K562 (cell line): ENCODE results near the gene LPCAT1. TPM values are rescaled to one million over a fixed set of nuclear protein-coding genes. Genes with fewer than 3 reads are reported as not detected.

Experiments used
- ATAC-seq: fragments of 200-7000 bp; cut with Tn5 transposase; 3 replicates; pipeline ENCODE4 v1.9.1; 2020; ENCODE audit warnings: moderate library complexity
- BruUV-seq: library from RNA; stranded (reverse); fragments of 400-500 nt; replicated peaks from 2 replicates; lab custom pipeline; 2021; lab: Mats Ljungman, UMichigan
- CTCF ChIA-PET: fragments of 300-600 bp; formaldehyde crosslinking; extraction: SDS; loops from one replicate; lab custom pipeline; 2021; ENCODE audit warnings: low intra/inter-chr PET ratio; lab: Yijun Ruan, JAX
- POLR2A ChIA-PET: fragments of 300-600, 350-650 bp; sonication (Branson Sonifier 250); formaldehyde crosslinking; extraction: SDS; loops from one replicate; lab custom pipeline; 2021; ENCODE audit warnings: antibody characterized with exemption, inconsistent platforms; lab: Yijun Ruan, JAX
- DNase-seq, 4 experiments: peaks; one replicate each; pipeline versions ENCODE4 v3.0.0 to v3.0.0-alpha.2; 2011 to 2018; ENCODE audit warnings: low spot score in 3 of 4, mixed read lengths in 3 of 4; ENCODE audit errors: extremely low read depth in 1 of 4
- FAIRE-seq: peaks from 2 replicates; lab custom pipeline; 2011; peaks lifted over from hg19 to GRCh38; lab: Jason Lieb, UNC
- H2AFZ ChIP-seq: 2 replicates; pipeline ENCODE4 v1.6.0; 2011; ENCODE audit warnings: low read depth, low read length, control low read depth, inconsistent platforms
- H3K27ac ChIP-seq: fragments of 200-600 bp; 3 replicates; pipeline ENCODE4 v1.8.0; 2011; ENCODE audit warnings: low read depth, mild to moderate bottlenecking, control low read depth, inconsistent platforms, low read length, moderate library complexity, mixed read lengths; ENCODE audit errors: extremely low read depth
- H3K27me3 ChIP-seq, 2 experiments: fragments of 300-600 bp in 1 of 2; 2 replicates in 1 of 2; 3 replicates in 1 of 2; pipeline versions ENCODE4 v1.6.0 to v1.8.0; 2011; ENCODE audit warnings: inconsistent platforms in 2 of 2, low read length in 2 of 2, mild to moderate bottlenecking in 1 of 2, mixed read lengths in 1 of 2, moderate library complexity in 1 of 2; ENCODE audit not compliant: control insufficient read depth in 2 of 2, insufficient read depth in 2 of 2
- H3K36me3 ChIP-seq: fragments of 300-600 bp; 3 replicates; pipeline ENCODE4 v1.8.0; 2011; ENCODE audit warnings: mild to moderate bottlenecking, low read length, inconsistent platforms; ENCODE audit not compliant: control insufficient read depth, insufficient read depth
- H3K4me1 ChIP-seq, 2 experiments: fragments of 200-600 bp in 1 of 2; replicated peaks in 1 of 2; 2 replicates in 1 of 2; 3 replicates in 1 of 2; pipeline versions ENCODE4 v1.5.1 to v1.8.0; 2011; ENCODE audit warnings: inconsistent platforms in 2 of 2, low read length in 2 of 2, mild to moderate bottlenecking in 1 of 2, mixed read lengths in 1 of 2, moderate library complexity in 1 of 2; ENCODE audit not compliant: control insufficient read depth in 2 of 2, insufficient read depth in 2 of 2
- H3K4me2 ChIP-seq: 2 replicates; pipeline ENCODE4 v1.6.1; 2011; ENCODE audit warnings: low read length, control low read depth, inconsistent platforms, mixed read lengths; ENCODE audit not compliant: insufficient read depth
- H3K4me3 ChIP-seq: fragments of 200-600 bp; sonication (generic), shearing (Covaris generic); 2 replicates; pipeline ENCODE4 v1.5.1; 2016; ENCODE audit warnings: control low read depth, inconsistent platforms
- H3K79me2 ChIP-seq: fragments of 200-600 bp; 3 replicates; pipeline ENCODE4 v1.8.0; 2011; ENCODE audit warnings: low read length, inconsistent platforms; ENCODE audit not compliant: control insufficient read depth, insufficient read depth
- H3K9ac ChIP-seq, 2 experiments: 2 replicates each; pipeline versions ENCODE4 v1.6.0 to v1.6.1; 2011; ENCODE audit warnings: low read depth in 2 of 2, low read length in 2 of 2, control low read depth in 1 of 2, inconsistent platforms in 1 of 2, mild to moderate bottlenecking in 1 of 2, mixed read lengths in 1 of 2; ENCODE audit not compliant: insufficient read depth in 1 of 2
- H3K9me1 ChIP-seq: one replicate; pipeline ENCODE4 v1.6.0; 2011; ENCODE audit warnings: inconsistent platforms, mild to moderate bottlenecking, low read length, moderate library complexity; ENCODE audit not compliant: control insufficient read depth, insufficient read depth
- H3K9me3 ChIP-seq: replicated peaks from 2 replicates; pipeline ENCODE4 v1.5.1; 2011; ENCODE audit warnings: low read depth, low read length, inconsistent platforms; ENCODE audit not compliant: control insufficient read depth, insufficient read depth
- H4K20me1 ChIP-seq: replicated peaks from 2 replicates; pipeline ENCODE4 v1.6.1; 2011; ENCODE audit warnings: low read length, inconsistent platforms, mixed read lengths; ENCODE audit not compliant: control insufficient read depth, insufficient read depth
- BHLHE40 ChIP-seq: IDR thresholded peaks from 2 replicates; pipeline ENCODE4 v1.6.1; 2011; ENCODE audit warnings: low read length, improper control_type of control experiment
- E2F3 ChIP-seq: fragments of 250-450 bp; sonication (Bioruptor Pico); IDR thresholded peaks from 2 replicates; pipeline ENCODE4 v1.4.0; 2020; ENCODE audit warnings: mild to moderate bottlenecking
- ELF4 ChIP-seq: fragments of 450-650 bp; formaldehyde crosslinking; IDR thresholded peaks from 2 replicates; pipeline ENCODE4 v1.4.0; 2022; ENCODE audit warnings: missing genetic modification characterization
- GTF2F1 ChIP-seq: IDR thresholded peaks from 2 replicates; pipeline ENCODE4 v1.6.1; 2011; ENCODE audit warnings: low read depth, low read length, improper control_type of control experiment
- POLR3A ChIP-seq: IDR thresholded peaks from 2 replicates; pipeline ENCODE4 v1.6.1; 2011; ENCODE audit warnings: borderline replicate concordance, mild to moderate bottlenecking, moderate library complexity; ENCODE audit not compliant: insufficient read length, insufficient read depth; ENCODE audit errors: extremely low read depth
- STAT5B ChIP-seq: fragments of 250-450 bp; sonication (Bioruptor Pico); IDR thresholded peaks from 2 replicates; pipeline ENCODE4 v1.8.0; 2021; ENCODE audit warnings: mild to moderate bottlenecking, inconsistent platforms
- ZC3H8 ChIP-seq: fragments of 450-650 bp; IDR thresholded peaks from 2 replicates; pipeline ENCODE4 v1.6.1; 2017
- ZNF121 ChIP-seq: sonication (generic); formaldehyde crosslinking; conservative IDR thresholded peaks from 2 replicates; pipeline ENCODE4 v1.8.0; 2022; ENCODE audit warnings: missing genetic modification reagents
- WGBS: fragments of 100-300 bp; shearing (Covaris generic); methylation state at CpG from one replicate; pipeline ENCODE4 v1.1.6; 2016; ENCODE audit warnings: low coverage, mixed read lengths; ENCODE audit not compliant: insufficient coverage; ENCODE audit errors: missing lambda C conversion rate; 5-methylcytosine and 5-hydroxymethylcytosine counted together
- in situ Hi-C: fragments of 300-500 bp; cut with MboI; formaldehyde crosslinking; loops from 4 replicates; pipeline ENCODE4 v1.15.0; 2018; ENCODE audit warnings: inconsistent platforms, mixed read lengths
- intact Hi-C: fragments of 100-400 bp; cut with micrococcal nuclease; formaldehyde crosslinking; loops from 2 replicates; pipeline ENCODE4 v1.14.2; 2022
- polyA plus RNA-seq, 8 experiments: library from polyadenylated mRNA; depleted of rRNA in 4 of 8; stranded (reverse) in 5 of 8; unstranded in 3 of 8; fragments of >200 nt; fragmentation: Nextera tagmentation in 2 of 8; fragmentation: Illumina TruSeq in 1 of 8; extraction: Ambion mirVana in 2 of 8; extraction: Trizol in 1 of 8; gene quantifications; 2 replicates each; pipeline versions ENCODE4 v1.2.1 to v1.2.3, GENCODE V29; 2011 to 2014; ENCODE audit warnings: inconsistent platforms in 1 of 8, missing spikeins in 1 of 8
- total RNA-seq, 7 experiments: library from RNA; depleted of rRNA in 6 of 7; stranded (reverse); fragments of >200 nt in 6 of 7; fragmentation: Illumina TruSeq in 2 of 7; extraction: Trizol in 2 of 7; gene quantifications; 2 replicates each; pipeline versions ENCODE4 v1.2.1 to v1.2.3, GENCODE V29; 2011 to 2021; ENCODE audit warnings: low replicate concordance in 1 of 7

LPCAT1 gene
- total and polyA plus RNA-seq, 9 of the 15 experiments (the other 6 are each of a cell fraction or from before 2014, with no cell fraction given), result 0.14 to 18.4 (median 13.9) TPM

DNA sequence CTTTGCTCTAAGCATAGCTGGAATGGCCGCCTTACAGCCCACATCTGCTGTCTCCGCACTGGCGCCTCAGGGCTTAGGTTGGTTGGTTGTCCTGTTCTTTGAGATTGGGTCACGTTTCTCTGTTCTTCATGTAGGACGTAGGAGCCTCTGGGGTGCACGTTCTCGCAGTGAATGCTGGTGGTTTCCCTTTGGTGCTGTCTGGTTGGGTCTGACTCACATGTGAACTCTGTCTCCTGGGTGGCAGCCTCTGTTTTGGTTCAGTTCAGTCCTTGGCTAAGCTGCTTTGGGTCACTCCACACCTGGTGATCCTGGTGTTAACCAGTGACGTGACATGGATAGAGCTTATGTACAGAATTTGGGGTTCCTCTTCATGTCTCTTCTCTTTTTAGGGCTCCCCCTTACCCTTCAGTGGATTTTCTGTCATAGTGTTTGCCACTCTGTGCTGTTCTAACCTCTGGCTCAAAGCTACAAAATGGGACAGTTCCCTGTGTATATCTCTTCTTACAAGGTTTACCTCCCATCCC lies 12.6 kb upstream of the LPCAT1 start (continued):
- peak; percentile 59; the same call in 1 of the 2 replicates for TF ChIP-seq BHLHE40

DNA sequence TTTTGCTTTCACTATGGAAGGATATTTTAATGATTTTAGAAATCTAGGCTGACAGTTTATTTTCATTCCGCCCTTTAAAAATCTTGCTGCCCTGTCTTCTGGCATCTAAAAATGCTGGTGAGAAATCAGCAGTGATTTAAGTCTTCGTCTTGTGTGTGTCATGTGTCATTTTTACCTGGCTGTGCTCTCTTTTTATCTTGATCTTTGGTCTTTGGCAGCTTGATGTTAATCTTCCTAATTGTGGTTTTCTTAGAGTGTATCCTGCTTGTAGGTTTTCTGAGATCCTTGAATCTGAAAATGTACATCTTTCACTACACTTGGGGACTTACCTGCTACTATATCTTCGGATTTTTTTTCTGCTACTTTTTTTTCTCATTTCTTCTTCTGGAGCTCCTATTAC lies 11.9 kb upstream of the LPCAT1 start:
- H3K4me3 ChIP-seq, result no peak overlapping the region
- in situ Hi-C loops, result no loop called here
- no peak for DNase-seq
- CTCF ChIA-PET, result no interaction called here
- H2AFZ ChIP-seq, result no peak overlapping the region
- no peak for TF ChIP-seq ELF4 (CRISPR knock-in tag)
- TF ChIP-seq ZC3H8, result no peak
- TF ChIP-seq STAT5B, result no peak
- TF ChIP-seq POLR3A, result no peak
- TF ChIP-seq ZNF121 (CRISPR knock-in tag), result no peak
- TF ChIP-seq GTF2F1, result no peak
- TF ChIP-seq E2F3, result no peak
- no peaks in the 10 kb centered on the region; a peak in 1 of 5 replicates for H3K4me1 ChIP-seq
- no peaks in the 10 kb centered on the region for H4K20me1 ChIP-seq
- H3K27ac ChIP-seq, result no peak overlapping the region
- H3K36me3 ChIP-seq, result no peaks in the 10 kb centered on the region
- FAIRE-seq, result no peak
- no TSS peak for BruUV-seq
- intact Hi-C loops, result no loop called here
- POLR2A ChIA-PET, result interaction anchor here (0.6 to 1.0 kb wide), 3 partner anchors 13 to 94 kb away, joined by 3 read pairs; no protein-coding TSS in a partner anchor
- H3K9me1 ChIP-seq, result no peaks in the 10 kb centered on the region
- H3K4me2 ChIP-seq, result no peak overlapping the region
- no peak for ATAC-seq
- WGBS, result 4% methylated on average over 3 of the region's 3 CpGs
- no peaks in the 10 kb centered on the region for H3K79me2 ChIP-seq
- H3K9me3 ChIP-seq, result peaks cover 4% of the 10 kb centered on the region
- no peak overlapping the region for H3K9ac ChIP-seq
- peaks cover 23 to 26% of the 10 kb centered on the region in 2 experiments for H3K27me3 ChIP-seq
